ENCODE measurements around the gene LCN15. TPM values are rescaled to one million over a fixed set of nuclear protein-coding genes. Genes with fewer than 3 reads are reported as not detected.
A peak's percentile ranks its signal among the peaks of the same experiment; 100 is the strongest.
"Not testable (repeated sequence)": the region's sequence is repeated elsewhere in the genome, so short reads cannot be mapped to it uniquely, and the experiment has no call there.

LCN15 gene
- total RNA-seq, 1 experiment from 2014 or later, result not detected

DNA sequence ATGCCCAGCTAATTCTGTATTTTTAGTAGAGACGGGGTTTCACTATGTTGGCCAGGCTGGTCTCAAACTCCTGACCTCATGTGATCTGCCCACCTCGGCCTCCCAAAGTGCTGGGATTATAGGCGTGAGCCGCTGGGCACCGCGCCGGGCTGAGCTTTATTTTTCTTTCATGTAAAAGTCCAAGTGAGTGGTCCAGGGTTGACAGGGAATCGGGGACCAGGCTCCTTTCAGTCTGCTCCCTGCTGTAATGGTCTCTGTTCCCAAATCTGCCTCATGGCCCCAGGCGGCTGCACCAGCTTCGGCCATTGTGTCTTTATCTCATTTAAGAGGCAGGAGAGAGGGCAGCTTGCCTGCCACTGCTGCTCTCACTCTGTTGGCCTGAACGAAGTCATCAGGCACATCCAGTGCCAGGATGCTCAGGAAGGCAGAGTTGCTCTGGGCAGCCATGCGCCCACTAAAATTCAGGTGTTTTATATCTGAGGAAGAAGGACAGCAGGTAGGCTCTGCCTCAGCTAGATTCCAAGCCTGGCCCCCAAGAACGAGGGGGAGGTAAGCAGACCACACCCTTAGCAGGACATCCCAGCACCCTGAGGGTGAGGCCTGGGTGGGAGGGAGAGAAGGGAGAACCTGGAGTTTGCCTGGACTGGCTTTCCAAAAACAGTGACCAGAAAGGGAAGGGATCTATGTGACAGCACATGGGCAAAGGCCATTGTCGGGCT lies 30.1 kb upstream of the LCN15 start:
- DNase-seq (ENCODE audit: low read depth), result no peak

DNA sequence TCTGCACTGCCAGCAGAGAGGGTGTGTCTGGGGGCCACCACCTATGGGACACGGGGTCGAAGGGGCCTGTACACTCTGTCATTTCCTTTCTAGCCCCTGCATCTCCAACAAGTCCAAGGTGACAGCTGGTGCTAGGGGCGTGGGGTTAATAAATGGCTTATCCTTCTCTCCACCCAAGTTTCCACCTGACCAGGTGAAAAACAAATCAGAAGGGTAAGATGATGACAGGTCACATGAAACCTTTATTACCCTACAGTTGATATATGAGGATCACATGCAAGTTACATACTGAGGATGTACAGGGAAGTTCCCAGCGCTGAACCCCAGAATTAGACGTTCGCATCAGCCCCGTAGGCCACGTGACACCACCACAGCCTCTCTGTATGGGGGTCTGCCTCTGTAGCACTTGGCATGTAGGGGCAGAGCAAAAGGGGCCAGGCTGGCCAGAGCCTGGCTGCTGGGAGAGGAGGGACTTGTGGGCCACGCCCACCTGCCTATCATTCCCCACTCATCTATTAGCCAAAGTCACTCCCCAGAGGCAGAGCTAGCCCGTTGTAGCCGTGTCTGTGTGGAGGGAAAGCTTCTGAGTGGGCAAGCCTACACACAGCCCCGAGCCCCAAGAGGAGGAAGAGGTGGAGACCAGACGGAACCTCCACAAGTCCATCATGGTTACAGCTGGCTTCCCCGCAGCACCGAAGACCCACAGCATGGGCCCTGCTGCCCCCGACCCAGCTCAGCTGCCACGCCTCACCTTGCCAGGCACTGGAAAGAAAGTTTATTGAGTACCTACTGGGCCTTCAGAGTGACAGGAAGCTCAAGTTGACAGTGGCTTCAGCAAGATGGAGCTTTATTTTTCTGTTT lies 29.0 kb upstream of the LCN15 start:
- DNase-seq (ENCODE audit: low read depth), result no peak

DNA sequence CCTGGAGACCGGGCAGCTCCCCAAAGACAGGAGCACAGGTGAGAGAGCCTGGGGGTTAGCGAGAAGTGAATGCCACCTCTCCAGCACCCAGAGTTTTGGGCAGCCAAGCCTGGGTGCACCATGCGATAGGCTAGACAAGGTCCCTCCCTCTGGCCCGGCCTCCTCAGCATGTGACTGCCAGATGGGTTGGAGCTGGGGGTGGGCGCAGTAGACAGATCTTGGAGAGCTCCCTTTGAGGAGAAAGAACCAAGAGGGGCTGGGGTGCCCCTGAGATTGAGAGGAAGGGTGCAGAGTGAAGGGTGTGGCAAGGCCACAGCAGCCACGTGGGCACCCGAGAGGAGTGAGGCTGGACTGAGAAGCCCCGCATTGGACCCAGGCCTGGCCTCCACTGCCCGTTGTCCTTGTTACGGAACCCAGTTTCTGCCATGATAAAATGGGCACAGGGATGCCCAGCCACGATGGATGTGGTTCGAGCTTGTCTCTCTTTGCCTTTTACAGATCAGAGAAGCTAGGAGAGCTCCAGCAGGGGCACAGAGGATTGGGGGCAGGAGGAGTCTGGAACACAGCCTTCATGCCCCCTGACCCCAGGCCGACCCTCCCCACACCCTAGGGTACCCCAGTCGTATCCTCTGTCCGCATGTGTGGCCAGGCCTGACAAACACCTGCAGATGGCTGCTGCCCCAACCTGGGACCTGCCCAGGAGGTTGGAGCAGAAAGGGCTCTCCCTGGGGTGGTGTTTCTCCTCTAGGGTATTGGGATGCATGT lies 28.2 kb upstream of the LCN15 start:
- DNase-seq (ENCODE audit: low read depth), result no peak

DNA sequence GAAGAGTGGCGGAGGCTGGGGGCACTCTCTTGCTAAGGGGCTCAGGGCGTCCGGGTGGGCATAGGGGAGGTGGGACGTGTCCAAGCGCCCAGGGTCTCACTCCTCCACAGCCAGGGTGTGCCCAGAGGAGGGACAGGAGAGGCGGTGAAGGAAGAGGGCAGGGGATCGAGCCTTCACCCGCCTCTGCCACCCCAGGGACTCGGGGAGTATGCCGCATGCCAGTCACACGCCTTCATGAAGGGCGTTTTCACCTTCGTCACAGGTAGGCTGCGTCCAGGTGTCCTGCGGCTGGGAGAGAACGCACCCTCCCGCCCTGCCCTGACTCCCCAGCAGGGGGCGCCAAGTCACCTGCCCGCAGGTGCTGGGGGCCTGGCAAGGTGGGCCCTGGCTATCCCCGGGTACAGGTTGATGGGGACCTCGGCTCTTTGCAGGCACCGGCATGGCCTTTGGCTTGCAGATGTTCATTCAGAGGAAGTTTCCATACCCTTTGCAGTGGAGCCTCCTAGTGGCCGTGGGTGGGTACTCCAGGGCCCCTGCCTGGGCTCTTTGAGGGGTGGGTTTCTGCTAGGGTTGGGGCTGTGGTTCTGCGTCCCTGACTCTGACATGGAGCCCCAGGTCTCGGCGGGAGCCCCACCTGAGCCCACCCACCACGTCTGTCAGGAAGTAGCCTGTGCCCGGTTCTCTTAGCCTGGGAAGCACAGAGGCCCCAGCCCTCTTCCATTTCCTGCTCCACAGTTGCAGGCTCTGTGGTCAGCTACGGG lies 27.4 kb upstream of the LCN15 start:
- peak; percentile 56 for DNase-seq (ENCODE audit: low read depth)

DNA sequence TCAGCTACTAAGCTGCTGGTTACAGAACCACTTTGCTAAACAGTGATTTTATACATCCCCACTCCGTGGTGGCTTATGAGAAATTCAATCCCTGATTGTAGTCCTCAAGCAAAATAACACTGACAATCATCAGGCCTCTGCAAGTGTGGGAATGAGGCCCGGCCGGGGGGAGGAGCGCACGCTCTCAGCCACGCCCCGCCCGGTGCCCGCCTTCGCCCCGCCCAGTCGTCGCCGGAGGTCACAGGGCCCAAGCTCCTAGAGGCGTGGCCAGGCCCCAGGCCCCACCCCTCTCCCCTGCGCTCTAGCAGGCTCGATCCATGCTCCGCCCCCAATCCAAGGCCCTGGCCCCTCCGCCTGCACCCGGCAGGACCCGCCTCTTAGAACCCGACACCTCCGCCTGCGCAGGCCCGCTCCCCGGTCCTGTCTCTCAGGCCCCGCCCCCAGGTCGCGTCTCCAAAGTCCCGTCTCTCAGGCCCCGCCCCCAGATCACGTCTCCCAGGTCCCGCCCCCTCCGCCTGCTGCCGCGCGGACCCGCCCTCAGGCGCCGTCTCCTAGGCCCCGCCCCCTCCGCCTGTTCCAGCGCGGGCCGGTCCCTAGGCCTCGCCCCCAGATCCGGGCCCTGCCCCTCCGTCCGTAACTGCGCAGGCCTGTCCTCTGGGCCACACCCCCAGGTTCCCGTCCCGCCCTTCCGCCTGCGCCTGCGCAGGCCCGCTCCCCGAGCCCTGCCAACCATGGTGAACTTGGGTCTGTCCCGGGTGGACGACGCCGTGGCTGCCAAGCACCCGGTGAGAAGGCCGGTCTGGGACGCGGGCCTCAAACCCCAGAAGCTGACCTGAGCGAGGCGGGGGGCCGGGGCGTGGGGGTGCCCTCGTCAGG lies 26.6 kb upstream of the LCN15 start, which contains the start of gene TMEM141:
Gene TMEM141, plus strand, starts transcription at position 705 of the 876 bp plus-strand sequence. Its CDS starts 27 bp downstream, at position 732.
- peak; percentile 100 for DNase-seq (ENCODE audit: low read depth)

DNA sequence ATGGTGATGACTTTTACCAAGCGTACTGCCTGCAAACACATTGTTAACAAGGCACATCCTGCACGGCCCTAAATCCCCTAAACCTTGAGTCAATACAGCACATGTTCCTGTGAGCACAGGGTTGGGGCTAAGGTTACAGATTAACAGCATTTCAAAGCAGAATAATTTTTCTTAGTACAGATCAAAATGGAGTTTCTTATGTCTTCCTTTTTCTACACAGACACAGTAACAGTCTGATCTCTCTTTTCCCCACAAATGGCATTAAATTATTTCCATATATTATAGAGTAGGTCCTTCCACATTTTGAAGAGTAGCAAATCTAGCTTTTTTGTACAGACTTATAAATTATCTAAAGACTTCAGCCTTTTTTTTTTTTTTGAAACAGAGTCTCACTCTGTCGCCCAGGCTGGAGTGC lies 25.2 kb upstream of the LCN15 start:
- DNase-seq (ENCODE audit: low read depth), result no peak

DNA sequence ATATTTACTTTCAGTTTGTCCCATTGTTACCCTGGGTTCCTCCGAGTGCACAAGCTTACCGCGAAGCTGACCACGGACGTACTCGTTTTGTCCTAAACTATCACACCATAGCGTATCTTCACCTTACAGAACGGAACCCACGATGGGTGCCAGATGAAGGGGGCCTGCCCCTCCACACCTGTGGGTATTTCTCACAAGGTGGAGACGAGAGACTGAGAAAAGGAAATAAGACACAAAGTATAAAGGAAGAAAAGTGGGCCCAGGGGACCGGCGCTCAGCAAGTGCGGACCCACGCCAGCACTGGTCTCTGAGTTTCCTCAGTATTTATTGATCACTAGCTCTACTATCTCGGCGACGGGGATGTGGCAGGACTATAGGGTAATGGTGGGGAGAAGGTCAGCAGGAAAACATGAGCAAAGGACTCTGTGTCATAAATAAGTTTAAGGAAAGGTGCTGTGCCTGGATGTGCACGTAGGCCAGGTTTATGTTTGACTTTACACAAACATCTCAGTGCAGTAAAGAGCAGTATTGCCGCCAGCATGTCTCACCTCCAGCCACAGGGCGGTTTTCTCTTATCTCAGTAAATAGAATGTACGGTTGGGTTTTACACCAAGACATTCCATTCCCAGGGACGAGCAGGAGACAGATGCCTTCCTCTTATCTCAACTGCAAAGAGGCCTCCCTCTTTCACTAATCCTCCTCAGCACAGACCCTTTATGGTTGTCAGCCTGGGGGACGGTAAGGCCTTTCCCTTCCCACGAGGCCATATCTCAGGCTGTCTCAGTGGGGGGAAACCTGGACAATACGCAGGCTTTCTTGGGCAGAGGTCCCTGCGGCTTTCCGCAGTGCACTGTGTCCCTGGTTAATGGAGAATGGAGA lies 24.6 kb upstream of the LCN15 start:
- DNase-seq (ENCODE audit: low read depth), result not testable (repeated sequence)

DNA sequence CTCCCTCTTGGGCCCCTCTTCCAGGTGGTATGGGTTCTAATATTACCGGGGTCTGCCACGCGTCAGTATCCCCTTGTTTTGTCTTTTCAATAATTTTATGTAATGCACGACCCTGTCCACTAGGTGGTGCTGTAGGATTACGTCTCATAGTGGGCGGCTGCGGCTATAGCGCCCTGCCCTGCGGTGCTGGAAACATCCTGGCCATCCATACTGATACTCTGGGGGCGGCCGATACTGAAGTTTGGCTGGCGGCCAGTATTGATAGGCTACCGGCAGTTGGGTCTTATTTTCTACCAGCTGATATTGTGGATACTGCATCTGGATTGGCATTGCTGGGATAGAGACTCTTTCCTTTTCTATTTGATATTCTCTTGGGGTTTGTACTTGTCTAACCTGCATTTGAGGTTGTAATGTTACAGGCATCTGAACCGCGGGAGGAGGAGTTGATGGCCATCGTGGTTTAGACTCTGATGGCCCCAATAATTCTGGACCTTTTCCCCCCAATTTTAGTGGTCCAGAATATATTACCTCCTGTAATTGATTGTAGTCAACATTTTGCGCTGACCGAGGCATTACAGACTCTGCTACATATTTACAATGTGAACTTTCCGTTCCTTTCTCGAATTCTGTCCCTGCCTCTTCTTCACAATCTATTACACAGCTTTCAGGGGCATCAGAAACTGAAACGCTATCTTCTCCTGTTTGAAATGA lies 23.5 kb upstream of the LCN15 start:
- DNase-seq (ENCODE audit: low read depth), result peak; percentile 78

DNA sequence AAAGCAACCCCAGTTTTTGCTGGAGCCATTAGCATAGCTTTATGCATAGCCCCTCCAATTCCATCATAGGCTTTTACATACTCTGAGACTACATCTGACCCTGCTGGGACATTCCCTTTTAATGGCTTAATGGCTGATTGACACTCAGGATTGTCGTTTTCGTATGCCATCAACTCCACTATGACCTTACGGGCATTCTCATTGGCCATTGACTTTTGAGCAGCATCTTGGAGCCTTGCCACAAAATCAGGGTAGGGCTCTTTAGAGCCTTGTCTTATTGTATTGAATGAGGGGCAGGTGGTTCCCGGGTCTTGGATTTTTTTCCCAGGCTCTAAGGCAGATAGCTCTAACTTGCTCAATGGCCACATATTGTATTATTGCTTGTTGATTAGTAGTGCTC lies 22.7 kb upstream of the LCN15 start:
- DNase-seq (ENCODE audit: low read depth), result not testable (repeated sequence)

DNA sequence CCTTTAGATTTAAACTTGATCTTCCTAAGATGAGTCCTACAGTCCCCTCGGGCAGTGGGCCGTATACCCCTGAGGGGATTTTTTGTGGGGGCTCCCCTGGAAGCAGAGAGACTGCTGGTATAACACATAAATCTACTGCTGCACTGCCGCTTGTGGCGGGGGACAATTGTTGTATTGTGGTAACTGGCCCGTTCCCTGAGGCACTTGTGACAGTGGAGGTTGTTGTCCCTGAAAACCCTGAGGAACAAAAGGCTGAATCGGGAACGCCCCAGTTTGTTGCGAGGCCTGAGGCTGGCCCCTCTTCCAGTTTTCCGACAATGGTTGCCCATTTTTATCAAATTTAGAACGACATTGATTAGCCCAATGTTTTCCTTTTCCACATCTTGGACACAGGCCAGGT lies 22.1 kb upstream of the LCN15 start:
- DNase-seq (ENCODE audit: low read depth), result no peak

DNA sequence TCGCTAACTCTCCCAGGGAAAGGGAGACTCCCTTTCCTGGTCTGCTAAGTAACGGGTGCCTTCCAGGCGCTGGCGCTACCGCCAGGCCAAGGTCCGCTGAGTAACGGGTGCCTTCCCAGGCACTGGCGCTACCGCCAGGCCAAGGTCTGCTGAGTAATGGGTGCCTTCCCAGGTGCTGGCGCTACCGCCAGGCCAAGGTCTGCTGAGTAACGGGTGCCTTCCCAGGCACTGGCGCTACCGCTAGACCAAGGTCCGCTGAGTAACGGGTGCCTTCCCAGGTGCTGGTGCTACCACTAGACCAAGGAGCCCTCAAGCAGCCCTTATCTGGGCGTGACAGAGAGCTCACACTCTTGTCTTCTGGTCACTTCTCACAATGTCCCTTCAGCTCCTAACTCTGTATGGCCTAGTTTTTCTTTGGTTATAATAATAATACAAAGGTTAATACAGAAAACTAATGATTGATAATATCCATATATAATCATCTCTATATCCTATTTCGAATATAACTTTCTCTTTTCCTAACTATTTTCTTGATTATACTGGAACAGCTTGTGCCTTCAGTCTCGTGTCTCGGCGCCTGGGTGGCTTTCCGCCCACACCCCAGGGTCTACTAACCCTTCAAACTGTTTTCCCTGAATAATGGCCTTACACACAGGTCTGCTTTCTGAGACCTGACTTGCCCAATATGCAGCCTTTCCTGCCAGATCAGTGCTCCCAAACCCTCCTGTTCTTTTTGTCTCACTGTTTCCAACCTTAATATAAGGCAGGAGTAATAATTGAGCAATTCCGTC lies 21.4 kb upstream of the LCN15 start:
- not testable (repeated sequence) for DNase-seq (ENCODE audit: low read depth)

DNA sequence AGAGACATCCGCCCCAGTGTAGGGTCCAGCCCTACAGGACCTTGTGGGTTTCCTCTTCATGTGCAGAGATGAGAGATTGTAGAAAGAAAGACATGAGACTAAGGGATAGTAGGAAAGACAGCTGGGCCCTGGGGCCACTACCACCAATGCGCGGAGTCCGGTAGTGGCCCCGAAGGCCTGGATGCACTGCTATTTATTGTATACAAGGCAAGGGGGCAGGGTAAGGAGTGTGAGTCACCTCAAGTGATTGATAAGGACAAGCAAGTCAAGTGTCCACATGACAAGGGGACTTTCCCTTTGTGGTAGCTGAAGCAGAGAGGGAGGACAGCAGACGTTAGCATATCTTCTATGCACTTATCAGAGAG lies 20.7 kb upstream of the LCN15 start:
- DNase-seq (ENCODE audit: low read depth), result no peak

DNA sequence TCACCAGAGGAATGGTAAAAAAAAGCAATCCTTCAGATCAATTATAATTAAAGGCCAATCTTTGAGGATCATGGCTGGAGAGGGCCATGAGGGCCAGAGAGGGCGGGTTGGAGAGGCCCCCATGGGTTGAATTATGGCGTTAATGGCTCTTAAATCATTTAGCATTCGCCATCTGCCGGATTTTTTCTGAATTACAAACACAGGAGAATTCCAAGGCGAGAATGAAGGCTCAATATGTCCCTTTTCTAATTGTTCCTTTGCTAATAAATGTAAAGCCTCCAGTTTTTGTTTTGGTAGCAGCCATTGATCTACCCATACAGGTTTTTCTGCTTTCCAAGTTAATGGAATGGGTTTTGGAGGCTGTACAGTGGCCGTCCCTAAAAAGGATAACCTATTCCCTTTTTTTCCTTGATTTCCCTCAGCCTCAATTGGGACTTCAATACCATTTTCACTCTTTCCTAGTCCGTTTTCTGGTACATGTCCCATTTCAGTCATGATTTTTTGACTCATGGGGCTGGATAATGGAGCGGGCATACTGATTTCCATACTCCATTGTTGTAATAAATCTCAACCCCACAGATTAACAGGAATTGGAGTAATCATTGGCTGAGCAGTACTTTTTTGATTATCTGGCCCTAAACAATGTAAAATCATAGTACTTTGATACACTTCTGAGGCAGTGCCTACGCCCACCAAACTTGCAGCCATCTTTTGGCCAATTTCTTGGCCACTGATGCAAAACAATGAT lies 20.1 kb upstream of the LCN15 start:
- DNase-seq (ENCODE audit: low read depth), result no peak

DNA sequence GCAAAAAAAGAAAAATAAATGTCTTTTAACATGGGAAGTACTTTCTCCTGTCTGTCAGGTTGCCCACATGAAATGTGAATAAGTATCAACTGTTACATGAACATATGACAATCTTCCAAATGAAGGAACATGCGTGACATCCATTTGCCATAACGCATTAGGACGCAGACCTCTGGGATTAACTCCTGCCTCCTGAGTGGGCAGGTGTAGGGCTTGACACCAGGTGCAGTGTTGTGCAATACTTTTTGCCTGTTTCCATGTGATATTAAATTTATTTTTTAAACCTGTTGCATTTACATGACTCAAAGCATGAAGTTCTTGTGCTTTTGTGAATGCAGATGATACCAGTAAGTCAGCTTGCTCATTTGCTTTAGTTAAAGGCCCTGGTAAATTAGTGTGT lies 18.1 kb upstream of the LCN15 start:
- no peak for DNase-seq (ENCODE audit: low read depth)

DNA sequence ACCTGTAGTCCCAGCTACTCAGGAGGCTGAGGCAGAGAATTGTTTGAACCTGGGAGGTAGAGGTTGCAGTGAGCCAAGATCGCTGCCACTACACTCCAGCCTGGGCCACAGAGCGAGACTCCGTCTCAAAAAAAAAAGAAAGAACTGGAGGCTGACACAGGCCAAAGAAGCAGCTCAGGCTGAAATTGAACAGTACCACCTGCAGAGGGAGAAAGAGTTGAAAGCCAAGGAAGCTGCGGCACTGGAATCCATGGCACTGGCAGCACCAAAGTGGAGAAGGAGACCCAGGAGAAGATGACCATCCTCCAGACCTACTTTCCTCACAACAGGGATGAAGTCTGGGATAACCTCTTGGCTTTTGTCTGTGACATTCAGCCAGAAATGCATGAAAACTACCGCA lies 15.5 kb upstream of the LCN15 start:
- no peak for DNase-seq (ENCODE audit: low read depth)

DNA sequence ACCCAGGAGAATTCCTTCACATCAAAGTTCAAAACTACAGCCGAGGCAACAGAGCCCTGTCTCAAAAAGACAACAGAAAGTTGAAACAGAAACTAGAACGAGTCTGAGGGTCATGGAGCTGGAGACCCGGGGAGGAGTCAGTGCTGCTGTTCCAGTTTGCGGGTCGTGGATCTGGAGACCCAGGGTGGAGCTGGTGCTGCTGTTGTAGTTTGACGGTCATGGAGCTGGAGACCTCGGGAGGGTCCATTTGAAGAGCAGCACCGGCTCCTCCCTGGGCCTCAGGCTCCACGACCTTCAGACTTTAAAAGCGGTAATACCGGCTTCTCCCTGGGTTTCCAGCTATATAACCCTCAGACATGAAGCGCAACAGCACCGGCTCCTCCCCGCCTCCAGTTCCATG lies 13.0 kb upstream of the LCN15 start:
- DNase-seq (ENCODE audit: low read depth), result no peak

DNA sequence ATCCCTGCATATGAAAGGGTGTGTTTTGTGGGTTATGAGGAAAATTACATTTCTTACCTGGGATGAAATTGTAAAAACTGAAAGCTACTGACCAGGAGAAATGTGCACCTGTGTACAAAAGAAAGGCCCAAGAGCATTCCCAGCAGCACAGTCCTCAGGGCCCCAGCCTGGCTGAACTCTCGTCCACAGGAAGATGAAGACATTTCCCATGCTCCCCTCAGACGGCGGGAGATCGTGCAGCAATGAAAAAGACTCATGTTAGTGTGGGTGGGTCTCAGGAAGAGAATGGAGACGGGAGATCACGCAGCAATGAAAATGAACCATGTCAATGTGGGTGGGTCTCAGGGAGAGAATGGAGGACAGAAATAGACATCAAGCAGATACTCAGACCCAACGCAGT lies 12.6 kb upstream of the LCN15 start:
- DNase-seq (ENCODE audit: low read depth), result no peak

Measured in Daoy (cell line).